ENCODE results near the gene SLC25A29.
A peak's percentile ranks its signal among the peaks of the same experiment; 100 is the strongest.
"Not testable (repeated sequence)": the region's sequence is repeated elsewhere in the genome, so short reads cannot be mapped to it uniquely, and the experiment has no call there.

Gene SLC25A29

GRCh38 chr14:100321473-100322137, 15.4 kb upstream of the SLC25A29 start:
- Histone ChIP-seq H3K4me1 (ENCODE audit: control insufficient read depth, insufficient read depth, low read length, unreplicated experiment) (peaks cover 3% of the 10 kb centered on the region), H3K79me2 (ENCODE audit: control insufficient read depth, insufficient read depth, low read length, unreplicated experiment) (no peaks in the 10 kb centered on the region), H2AFZ (ENCODE audit: low read length, unreplicated experiment) (no peak overlapping the region), H3K36me3 (ENCODE audit: insufficient read depth, low read length) (no peaks in the 10 kb centered on the region), H3K4me3 (ENCODE audit: low read depth, low read length) (no peak overlapping the region), H3K27me3 (ENCODE audit: insufficient read depth, low read length) (no peaks in the 10 kb centered on the region), H3K27ac (ENCODE audit: low read depth, low read length) (no peak overlapping the region)

GRCh38 chr14:100320157-100320856, 14.1 kb upstream of the SLC25A29 start:
- H3K27ac ChIP-seq (ENCODE audit: low read depth, low read length) = no peak overlapping the region
- no peak overlapping the region for H2AFZ ChIP-seq (ENCODE audit: low read length, unreplicated experiment)
- no peak overlapping the region for H3K4me3 ChIP-seq (ENCODE audit: low read depth, low read length)
- no peaks in the 10 kb centered on the region for H3K27me3 ChIP-seq (ENCODE audit: insufficient read depth, low read length)
- peaks cover 3% of the 10 kb centered on the region for H3K4me1 ChIP-seq (ENCODE audit: control insufficient read depth, insufficient read depth, low read length, unreplicated experiment)
- no peaks in the 10 kb centered on the region for H3K36me3 ChIP-seq (ENCODE audit: insufficient read depth, low read length)
- H3K79me2 ChIP-seq (ENCODE audit: control insufficient read depth, insufficient read depth, low read length, unreplicated experiment) = no peaks in the 10 kb centered on the region

DNA sequence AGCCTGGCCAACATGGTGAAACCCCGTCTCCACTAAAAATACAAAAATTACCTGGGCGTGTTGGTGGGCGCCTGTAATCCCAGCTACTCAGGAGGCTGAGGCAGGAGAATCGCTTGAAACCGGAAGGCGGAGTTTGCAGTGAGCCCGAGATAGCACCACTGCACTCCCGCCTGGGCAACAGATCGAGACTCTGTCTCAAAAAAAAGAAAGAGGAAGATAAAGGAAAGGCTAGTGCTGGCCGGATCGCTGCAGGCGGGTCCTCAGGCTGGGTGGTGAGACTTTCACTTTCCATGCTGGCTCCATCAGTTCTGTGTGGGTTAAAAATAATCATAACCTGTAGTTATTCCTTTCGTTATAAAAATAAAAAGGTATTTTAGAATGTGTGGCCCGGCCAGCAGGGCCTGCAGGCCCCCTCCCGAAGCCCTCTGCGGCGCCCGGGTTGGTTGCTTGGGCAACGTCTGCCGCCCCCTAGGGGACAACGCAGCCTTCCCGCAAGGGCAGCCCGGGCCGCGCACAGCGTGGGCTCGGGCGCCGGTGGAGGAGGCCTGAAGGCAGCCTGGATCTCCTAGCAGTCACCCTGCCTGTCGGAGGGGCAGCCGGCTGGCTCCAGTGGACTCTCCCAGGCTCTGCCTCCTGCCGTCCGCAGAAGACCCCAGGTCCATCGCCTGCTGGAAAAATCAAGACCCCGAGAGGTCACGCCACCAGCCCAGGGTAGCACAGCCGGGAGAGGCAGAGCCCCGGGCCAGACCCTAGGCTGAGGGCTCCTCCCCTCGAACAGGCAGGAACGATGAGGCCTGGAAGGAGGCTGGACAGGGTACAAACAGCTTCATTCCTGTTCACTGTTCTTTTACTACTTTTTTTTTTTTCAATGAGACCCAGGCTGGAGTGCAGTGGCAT, 11.9 kb upstream of the SLC25A29 start:
- no peaks in the 10 kb centered on the region for H3K36me3 ChIP-seq (ENCODE audit: insufficient read depth, low read length)
- peak overlapping the region; percentile 69 for H3K4me3 ChIP-seq (ENCODE audit: low read depth, low read length)
- no peaks in the 10 kb centered on the region for H3K79me2 ChIP-seq (ENCODE audit: control insufficient read depth, insufficient read depth, low read length, unreplicated experiment)
- H3K27me3 ChIP-seq (ENCODE audit: insufficient read depth, low read length) = no peaks in the 10 kb centered on the region
- H3K4me1 ChIP-seq (ENCODE audit: control insufficient read depth, insufficient read depth, low read length, unreplicated experiment) = peaks cover 3% of the 10 kb centered on the region
- peak overlapping the region; percentile 96 for H2AFZ ChIP-seq (ENCODE audit: low read length, unreplicated experiment)
- no peak overlapping the region for H3K27ac ChIP-seq (ENCODE audit: low read depth, low read length)

DNA sequence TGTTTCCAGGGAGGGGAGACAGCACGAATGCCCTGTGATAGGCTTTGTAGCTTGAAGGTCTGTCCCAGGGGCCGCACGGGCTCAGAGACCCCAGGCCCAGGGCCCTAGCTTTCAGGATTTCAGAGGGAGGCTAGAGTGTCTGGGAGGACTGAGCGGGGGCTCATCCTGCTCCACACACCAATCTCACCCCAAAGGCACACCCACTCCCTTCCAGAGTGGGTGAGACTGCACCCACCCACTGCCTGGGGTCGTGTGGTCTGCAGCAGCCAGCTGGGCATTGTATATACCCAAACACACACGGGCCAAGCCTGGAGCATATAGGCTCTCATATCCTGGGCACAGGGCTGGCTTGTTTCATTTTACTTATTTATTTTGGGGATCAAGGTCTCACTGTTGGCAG, 11.1 kb upstream of the SLC25A29 start:
- H3K79me2 ChIP-seq (ENCODE audit: control insufficient read depth, insufficient read depth, low read length, unreplicated experiment) = no peaks in the 10 kb centered on the region
- H3K4me1 ChIP-seq (ENCODE audit: control insufficient read depth, insufficient read depth, low read length, unreplicated experiment) = peaks cover 3% of the 10 kb centered on the region
- H3K4me3 ChIP-seq (ENCODE audit: low read depth, low read length) = no peak overlapping the region
- H3K36me3 ChIP-seq (ENCODE audit: insufficient read depth, low read length) = no peaks in the 10 kb centered on the region
- H2AFZ ChIP-seq (ENCODE audit: low read length, unreplicated experiment) = peak overlapping the region; percentile 96
- H3K27ac ChIP-seq (ENCODE audit: low read depth, low read length) = no peak overlapping the region
- no peaks in the 10 kb centered on the region for H3K27me3 ChIP-seq (ENCODE audit: insufficient read depth, low read length)

- Histone ChIP-seq H3K27me3 (ENCODE audit: insufficient read depth, low read length) (no peaks in the 10 kb centered on the region), H3K4me3 (ENCODE audit: low read depth, low read length) (no peak overlapping the region), H3K36me3 (ENCODE audit: insufficient read depth, low read length) (no peaks in the 10 kb centered on the region), H3K27ac (ENCODE audit: low read depth, low read length) (no peak overlapping the region), H3K4me1 (ENCODE audit: control insufficient read depth, insufficient read depth, low read length, unreplicated experiment) (peaks cover 3% of the 10 kb centered on the region), H2AFZ (ENCODE audit: low read length, unreplicated experiment) (no peak overlapping the region), H3K79me2 (ENCODE audit: control insufficient read depth, insufficient read depth, low read length, unreplicated experiment) (no peaks in the 10 kb centered on the region)
Measured at GRCh38 chr14:100314724-100315123, 8.5 kb upstream of the SLC25A29 start.

DNA sequence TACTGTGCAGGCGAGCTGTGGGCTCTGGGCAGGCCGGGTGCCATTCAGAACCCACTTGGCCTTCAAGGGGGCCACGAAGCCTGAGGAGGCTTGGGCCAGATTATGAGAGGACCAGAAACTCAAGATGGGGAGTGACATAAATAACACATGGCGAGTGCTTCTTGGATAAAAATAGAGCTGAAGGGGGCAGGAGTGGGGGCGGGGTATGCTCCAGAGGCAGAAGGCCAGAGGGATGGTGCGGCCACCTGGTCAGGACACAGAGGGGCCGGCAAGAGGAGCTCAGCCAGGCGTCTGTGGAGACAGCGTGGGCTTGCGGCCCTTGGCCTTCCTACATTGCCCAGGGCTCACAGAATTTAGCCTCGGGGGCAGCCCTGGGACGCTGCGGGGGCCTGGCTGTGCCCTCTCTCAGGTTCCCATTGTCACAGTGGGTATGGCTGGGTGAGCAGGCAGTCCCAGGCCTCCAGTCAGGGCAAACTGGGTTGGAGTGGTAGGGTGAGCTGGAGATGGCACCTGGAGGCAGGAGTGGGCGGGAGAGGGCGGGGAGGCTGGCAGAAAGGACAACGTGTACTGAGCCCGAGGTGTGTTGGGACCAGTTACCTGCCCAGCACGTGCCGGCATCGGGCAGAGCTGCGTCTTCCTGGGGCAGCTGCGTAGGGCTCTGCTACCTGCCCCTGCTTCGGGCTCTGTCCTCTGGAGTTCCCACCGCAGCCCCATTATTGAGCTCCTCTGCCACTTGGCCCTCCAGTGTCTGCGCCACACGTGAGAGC, 7.4 kb upstream of the SLC25A29 start:
- Histone ChIP-seq H2AFZ (ENCODE audit: low read length, unreplicated experiment) (no peak overlapping the region), H3K79me2 (ENCODE audit: control insufficient read depth, insufficient read depth, low read length, unreplicated experiment) (no peaks in the 10 kb centered on the region), H3K36me3 (ENCODE audit: insufficient read depth, low read length) (no peaks in the 10 kb centered on the region), H3K27ac (ENCODE audit: low read depth, low read length) (no peak overlapping the region), H3K4me1 (ENCODE audit: control insufficient read depth, insufficient read depth, low read length, unreplicated experiment) (peaks cover 10% of the 10 kb centered on the region), H3K4me3 (ENCODE audit: low read depth, low read length) (no peak overlapping the region), H3K27me3 (ENCODE audit: insufficient read depth, low read length) (no peaks in the 10 kb centered on the region)

DNA sequence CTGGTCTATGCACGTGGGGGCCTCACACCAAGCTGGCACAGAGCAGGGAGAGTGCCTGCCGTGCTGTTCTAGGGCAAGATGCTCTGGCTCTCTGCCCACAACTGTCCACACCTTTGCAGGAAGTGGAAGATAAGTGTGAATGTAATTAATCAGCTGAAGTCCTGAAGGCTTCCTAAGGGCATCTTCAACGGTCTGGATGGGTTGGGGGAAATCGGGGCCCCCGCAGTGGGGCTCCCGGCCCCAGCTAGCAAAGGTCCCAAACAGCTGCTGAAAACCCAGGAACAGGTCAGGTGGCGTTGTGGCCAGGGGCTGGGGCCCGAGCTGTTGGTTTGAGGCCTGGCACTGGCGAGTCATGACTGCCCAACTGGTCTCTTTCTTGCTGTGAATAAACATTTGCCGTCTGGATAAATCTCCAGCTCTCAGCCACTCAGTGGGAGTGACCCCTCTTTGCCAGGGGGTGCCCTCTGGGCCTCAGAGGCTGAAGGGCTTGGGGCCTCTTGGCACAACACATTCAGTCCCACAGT, 6.7 kb upstream of the SLC25A29 start:
- Histone ChIP-seq H2AFZ (ENCODE audit: low read length, unreplicated experiment) (no peak overlapping the region), H3K4me1 (ENCODE audit: control insufficient read depth, insufficient read depth, low read length, unreplicated experiment) (peaks cover 8% of the 10 kb centered on the region), H3K27ac (ENCODE audit: low read depth, low read length) (no peak overlapping the region), H3K36me3 (ENCODE audit: insufficient read depth, low read length) (no peaks in the 10 kb centered on the region), H3K79me2 (ENCODE audit: control insufficient read depth, insufficient read depth, low read length, unreplicated experiment) (no peaks in the 10 kb centered on the region), H3K4me3 (ENCODE audit: low read depth, low read length) (no peak overlapping the region), H3K27me3 (ENCODE audit: insufficient read depth, low read length) (no peaks in the 10 kb centered on the region)

DNA sequence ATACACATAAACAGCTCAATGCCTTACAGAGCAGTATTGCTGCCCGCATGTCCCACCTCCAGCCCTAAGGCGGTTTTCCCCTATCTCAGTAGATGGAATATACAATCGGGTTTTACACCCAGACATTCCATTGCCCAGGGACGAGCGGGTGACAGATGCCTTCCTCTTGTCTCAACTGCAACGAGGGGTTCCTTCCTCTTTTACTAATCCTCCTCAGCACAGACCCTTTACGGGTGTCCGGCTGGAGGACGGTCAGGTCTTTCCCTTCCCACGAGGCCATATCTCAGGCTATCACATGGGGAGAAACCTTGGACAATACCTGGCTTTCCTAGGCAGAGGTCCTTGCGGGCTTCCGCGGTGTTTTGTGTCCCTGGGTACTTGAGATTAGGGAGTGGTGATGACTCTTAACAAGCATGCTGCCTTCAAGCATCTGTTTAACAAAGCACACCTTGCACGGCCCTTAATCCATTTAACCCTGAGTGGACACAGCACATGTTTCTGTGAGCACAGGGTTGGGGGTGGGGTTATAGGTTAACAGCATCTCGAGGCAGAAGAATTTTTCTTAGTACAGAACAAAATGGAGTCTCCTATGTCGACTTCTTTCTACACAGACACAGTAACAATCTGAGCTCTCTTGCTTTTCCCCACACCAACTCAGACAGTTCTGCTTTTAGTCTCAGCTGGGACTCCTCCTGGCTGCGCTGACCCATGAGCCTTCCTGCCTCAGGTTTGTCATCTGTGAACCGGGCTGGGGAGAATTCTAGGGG, 6.0 kb upstream of the SLC25A29 start:
- not testable (repeated sequence) for H3K27me3 ChIP-seq (ENCODE audit: insufficient read depth, low read length); H3K4me1 ChIP-seq (ENCODE audit: control insufficient read depth, insufficient read depth, low read length, unreplicated experiment); H3K27ac ChIP-seq (ENCODE audit: low read depth, low read length); H3K36me3 ChIP-seq (ENCODE audit: insufficient read depth, low read length); H2AFZ ChIP-seq (ENCODE audit: low read length, unreplicated experiment); H3K4me3 ChIP-seq (ENCODE audit: low read depth, low read length); H3K79me2 ChIP-seq (ENCODE audit: control insufficient read depth, insufficient read depth, low read length, unreplicated experiment)

- no peak overlapping the region for H2AFZ ChIP-seq (ENCODE audit: low read length, unreplicated experiment)
- H3K27ac ChIP-seq (ENCODE audit: low read depth, low read length) = no peak overlapping the region
- peaks cover 7% of the 10 kb centered on the region for H3K4me1 ChIP-seq (ENCODE audit: control insufficient read depth, insufficient read depth, low read length, unreplicated experiment)
- no peaks in the 10 kb centered on the region for H3K36me3 ChIP-seq (ENCODE audit: insufficient read depth, low read length)
- H3K4me3 ChIP-seq (ENCODE audit: low read depth, low read length) = no peak overlapping the region
- no peaks in the 10 kb centered on the region for H3K27me3 ChIP-seq (ENCODE audit: insufficient read depth, low read length)
- H3K79me2 ChIP-seq (ENCODE audit: control insufficient read depth, insufficient read depth, low read length, unreplicated experiment) = no peaks in the 10 kb centered on the region
Measured at GRCh38 chr14:100309028-100309737, 2.9 kb upstream of the SLC25A29 start.
